ENCODE results near the gene LASP1NB.
"Not testable (repeated sequence)": the region's sequence is repeated elsewhere in the genome, so short reads cannot be mapped to it uniquely, and the experiment has no call there.

LASP1NB gene

GRCh38 chr17:38939987-38940386 lies 14.6 kb downstream of the LASP1NB start:
- TF ChIP-seq CTCF (IDR thresholded peaks at IDR 0.05) (no peak), POLR2A (IDR thresholded peaks at IDR 0.05) (no peak)
- DNase-seq, result no peak
- Histone ChIP-seq H3K9me3 (no peaks in the 10 kb centered on the region), H3K4me1 (no peaks in the 10 kb centered on the region), H3K4me3 (no peak overlapping the region), H3K27me3 (no peaks in the 10 kb centered on the region), H3K27ac (no peak overlapping the region), H3K36me3 (no peaks in the 10 kb centered on the region)
- intact Hi-C loops (cut with DNase I), result no loop called here
- no peak for ATAC-seq

GRCh38 chr17:38940404-38940803 lies 15.0 kb downstream of the LASP1NB start:
- Histone ChIP-seq H3K4me1 (no peaks in the 10 kb centered on the region), H3K27me3 (no peaks in the 10 kb centered on the region), H3K36me3 (no peaks in the 10 kb centered on the region), H3K4me3 (no peak overlapping the region), H3K27ac (no peak overlapping the region), H3K9me3 (no peaks in the 10 kb centered on the region)
- WGBS (ENCODE audit: insufficient coverage, low coverage, low lambda C conversion rate, missing lambda C conversion rate), result 90% methylated on average over 1 of the region's 1 CpG
- TF ChIP-seq POLR2A (IDR thresholded peaks at IDR 0.05) (no peak), CTCF (IDR thresholded peaks at IDR 0.05) (no peak)
- no peak for ATAC-seq
- no peak for DNase-seq
- intact Hi-C loops (cut with DNase I), result no loop called here

GRCh38 chr17:38942696-38943334 lies 17.4 kb downstream of the LASP1NB start:
- no peak overlapping the region for H3K4me3 ChIP-seq
- intact Hi-C loops (cut with DNase I), result no loop called here
- ATAC-seq (no peak), DNase-seq (no peak)
- H3K9me3 ChIP-seq, result no peaks in the 10 kb centered on the region
- WGBS (ENCODE audit: insufficient coverage, low coverage, low lambda C conversion rate, missing lambda C conversion rate), result 45% methylated on average over 4 of the region's 4 CpGs
- H3K36me3 ChIP-seq, result no peaks in the 10 kb centered on the region
- TF ChIP-seq CTCF (IDR thresholded peaks at IDR 0.05), result no peak
- no peak for TF ChIP-seq POLR2A (IDR thresholded peaks at IDR 0.05)
- no peaks in the 10 kb centered on the region for H3K4me1 ChIP-seq
- no peaks in the 10 kb centered on the region for H3K27me3 ChIP-seq
- no peak overlapping the region for H3K27ac ChIP-seq

- WGBS (ENCODE audit: insufficient coverage, low coverage, low lambda C conversion rate, missing lambda C conversion rate), result 56% methylated on average over 7 of the region's 8 CpGs
- Histone ChIP-seq H3K4me1 (no peaks in the 10 kb centered on the region), H3K9me3 (no peaks in the 10 kb centered on the region), H3K27me3 (no peaks in the 10 kb centered on the region), H3K36me3 (no peaks in the 10 kb centered on the region), H3K4me3 (no peak overlapping the region), H3K27ac (no peak overlapping the region)
- no peak for ATAC-seq
- DNase-seq, result no peak
- TF ChIP-seq POLR2A (IDR thresholded peaks at IDR 0.05) (no peak), CTCF (IDR thresholded peaks at IDR 0.05) (no peak)
- intact Hi-C loops (cut with DNase I), result no loop called here
These were observed 18.2 kb downstream of the LASP1NB start for GRCh38 chr17:38943607-38944006.

- DNase-seq (no peak), ATAC-seq (no peak)
- WGBS (ENCODE audit: insufficient coverage, low coverage, low lambda C conversion rate, missing lambda C conversion rate), result 79% methylated on average over 2 of the region's 2 CpGs
- intact Hi-C loops (cut with DNase I), result no loop called here
- TF ChIP-seq CTCF (IDR thresholded peaks at IDR 0.05) (no peak), POLR2A (IDR thresholded peaks at IDR 0.05) (no peak)
- Histone ChIP-seq H3K27ac (no peak overlapping the region), H3K4me1 (no peaks in the 10 kb centered on the region), H3K36me3 (no peaks in the 10 kb centered on the region), H3K9me3 (no peaks in the 10 kb centered on the region), H3K4me3 (no peak overlapping the region), H3K27me3 (no peaks in the 10 kb centered on the region)
These were observed 21.8 kb downstream of the LASP1NB start for GRCh38 chr17:38947189-38947588.

- H3K4me1 ChIP-seq; H3K27me3 ChIP-seq; H3K27ac ChIP-seq; H3K4me3 ChIP-seq; DNase-seq; H3K9me3 ChIP-seq; ATAC-seq; intact Hi-C loops (cut with DNase I); H3K36me3 ChIP-seq: not testable (repeated sequence)
- 85% methylated on average over 7 of the region's 7 CpGs for WGBS (ENCODE audit: insufficient coverage, low coverage, low lambda C conversion rate, missing lambda C conversion rate)
These were observed 28.4 kb downstream of the LASP1NB start for GRCh38 chr17:38953800-38954199.

Data from right lobe of liver (tissue), 6 donors.